Karpas-422 (cell line): ENCODE results near the gene PDE11A. TPM values are rescaled to one million over a fixed set of nuclear protein-coding genes. Genes with fewer than 3 reads are reported as not detected.

Experiments
- DNase-seq: peaks from one replicate; pipeline ENCODE4 v3.0.0-alpha.2; 2015
- H2AFZ ChIP-seq: fragments of 200-600 bp; sonication (generic); 2 replicates; pipeline ENCODE4 v1.6.1; 2014; ENCODE audit warnings: antibody characterized with exemption, low read length, mixed read lengths
- H3K27ac ChIP-seq: fragments of 200-600 bp; sonication (generic); 2 replicates; pipeline ENCODE4 v1.5.1; 2014; ENCODE audit warnings: mild to moderate bottlenecking, low read length, moderate library complexity
- H3K27me3 ChIP-seq: fragments of 200-600 bp; sonication (generic); 2 replicates; pipeline ENCODE4 v1.6.1; 2014; ENCODE audit warnings: low read length, mixed read lengths
- H3K36me3 ChIP-seq: fragments of 200-600 bp; sonication (generic); 2 replicates; pipeline ENCODE4 v1.6.1; 2014; ENCODE audit warnings: low read length, mixed read lengths; ENCODE audit not compliant: insufficient read depth
- H3K4me1 ChIP-seq: fragments of 200-600 bp; sonication (generic); 2 replicates; pipeline ENCODE4 v1.6.1; 2014; ENCODE audit warnings: mild to moderate bottlenecking, low read length, mixed read lengths
- H3K4me2 ChIP-seq: fragments of 200-600 bp; sonication (generic); 2 replicates; pipeline ENCODE4 v1.6.1; 2014; ENCODE audit warnings: low read length, low read depth, mild to moderate bottlenecking; ENCODE audit not compliant: poor library complexity, severe bottlenecking
- H3K4me3 ChIP-seq: fragments of 200-600 bp; sonication (generic); 2 replicates; pipeline ENCODE4 v1.5.1; 2014; ENCODE audit warnings: mild to moderate bottlenecking, antibody characterized with exemption, low read length, mixed read lengths
- H3K79me2 ChIP-seq: fragments of 200-600 bp; sonication (generic); 2 replicates; pipeline ENCODE4 v1.6.1; 2014; ENCODE audit warnings: mild to moderate bottlenecking, low read length, mixed read lengths
- H3K9ac ChIP-seq: fragments of 200-600 bp; sonication (generic); 2 replicates; pipeline ENCODE4 v1.6.0; 2014; ENCODE audit warnings: low read length
- H3K9me2 ChIP-seq: fragments of 200-600 bp; sonication (generic), shearing (Covaris generic); replicated peaks from 2 replicates; pipeline ENCODE4 v1.6.0; 2014; ENCODE audit warnings: mild to moderate bottlenecking, low read length, moderate library complexity; ENCODE audit not compliant: insufficient read depth
- H3K9me3 ChIP-seq: fragments of 300-700, 200-600 bp; sonication (generic); 2 replicates; pipeline ENCODE4 v1.6.1; 2014; ENCODE audit warnings: low read length, mixed read lengths
- H4K20me1 ChIP-seq: fragments of 200-600 bp; sonication (generic); 2 replicates; pipeline ENCODE4 v1.6.1; 2014; ENCODE audit warnings: mild to moderate bottlenecking, antibody characterized with exemption, low read length, low read depth; ENCODE audit not compliant: insufficient read depth
- total RNA-seq: library from RNA; depleted of rRNA; stranded (reverse); fragments of >200 nt; shearing (Covaris generic); gene quantifications from 2 replicates; pipeline ENCODE4 v1.2.3, GENCODE V29; 2014; ENCODE audit warnings: low replicate concordance

Gene PDE11A
- total RNA-seq, 1 experiment from 2014 or later: 0.52 TPM

DNA sequence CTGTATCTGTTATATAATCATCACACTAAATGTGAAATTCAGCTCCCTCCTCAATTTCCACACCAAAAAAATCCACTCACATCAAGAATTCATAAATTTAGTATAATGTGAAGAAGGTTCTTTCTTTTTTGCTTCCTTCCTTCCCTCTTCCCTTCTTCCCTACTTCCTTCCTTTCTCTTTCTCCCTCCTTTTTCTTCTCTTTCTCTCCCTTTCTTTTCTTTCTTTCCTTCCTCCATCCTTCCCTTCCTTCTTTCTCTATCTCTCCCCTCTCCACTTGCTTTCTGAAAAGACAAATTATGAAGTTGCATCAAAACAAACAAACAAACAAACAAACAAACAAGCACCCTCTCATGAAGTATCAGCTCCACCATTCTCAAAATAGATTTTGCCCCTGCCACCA is 290.0 kb downstream of the PDE11A start:
- no peaks in the 10 kb centered on the region for H3K27me3 ChIP-seq
- H3K9ac ChIP-seq: no peak overlapping the region

DNA sequence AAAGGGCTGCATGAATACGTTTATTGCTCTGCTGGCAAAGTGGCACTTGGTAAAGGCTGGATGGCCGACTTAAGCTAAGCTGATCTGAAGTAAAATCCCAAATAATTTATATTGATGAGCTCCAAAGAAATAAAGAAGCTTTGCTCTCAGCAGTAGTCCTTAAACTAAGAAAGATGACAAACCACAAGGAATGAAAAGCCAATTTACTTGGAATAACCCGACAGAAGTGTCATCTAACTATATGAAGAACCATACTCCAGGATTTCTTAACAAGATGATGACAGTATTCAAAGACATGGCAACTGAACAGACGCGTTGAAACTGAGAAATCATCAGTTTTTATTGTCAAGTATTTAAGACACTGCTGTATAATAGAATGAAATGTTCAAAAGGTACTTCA is 294.1 kb downstream of the PDE11A start:
- H3K9me3 ChIP-seq: no peaks in the 10 kb centered on the region
- H3K4me1 ChIP-seq: no peaks in the 10 kb centered on the region
- H3K9ac ChIP-seq: no peak overlapping the region
- H4K20me1 ChIP-seq: no peaks in the 10 kb centered on the region
- no peaks in the 10 kb centered on the region for H3K36me3 ChIP-seq
- H3K4me3 ChIP-seq: no peak overlapping the region
- H3K27me3 ChIP-seq: no peaks in the 10 kb centered on the region
- H3K27ac ChIP-seq: no peak overlapping the region
- H2AFZ ChIP-seq: no peak overlapping the region
- no peak overlapping the region for H3K4me2 ChIP-seq
- H3K79me2 ChIP-seq: no peaks in the 10 kb centered on the region
- H3K9me2 ChIP-seq: no peaks in the 10 kb centered on the region
- DNase-seq: no peak

More for the DNA sequence above, 290.0 kb downstream of the PDE11A start:
- no peak for DNase-seq
- Histone ChIP-seq H3K9me3 (no peaks in the 10 kb centered on the region), H3K27ac (no peak overlapping the region), H3K4me2 (no peak overlapping the region), H3K4me3 (no peak overlapping the region), H3K36me3 (no peaks in the 10 kb centered on the region), H2AFZ (no peak overlapping the region), H4K20me1 (no peaks in the 10 kb centered on the region), H3K79me2 (no peaks in the 10 kb centered on the region), H3K4me1 (no peaks in the 10 kb centered on the region), H3K9me2 (no peaks in the 10 kb centered on the region)

DNA sequence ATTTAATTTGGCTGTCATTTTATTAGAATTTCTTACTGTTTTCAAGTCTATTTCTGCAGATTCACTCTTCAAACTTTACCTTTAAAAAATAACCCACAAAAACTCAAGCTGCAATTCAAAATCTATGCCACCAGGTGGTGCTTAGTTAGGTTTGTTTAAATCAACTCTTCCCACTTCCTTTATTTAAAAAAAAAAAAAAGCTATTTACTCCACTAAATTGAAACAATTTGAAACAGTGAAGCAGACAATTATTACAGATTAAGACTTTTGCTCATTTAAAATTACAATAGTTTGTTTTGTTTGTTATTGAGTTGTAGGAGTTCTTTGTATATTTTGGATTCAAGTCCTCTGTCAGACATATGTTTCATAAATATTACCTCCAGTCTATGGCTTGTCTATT is 300.0 kb downstream of the PDE11A start:
- no peaks in the 10 kb centered on the region for H3K9me3 ChIP-seq
- H3K79me2 ChIP-seq: no peaks in the 10 kb centered on the region
- no peak overlapping the region for H3K27ac ChIP-seq
- no peaks in the 10 kb centered on the region for H4K20me1 ChIP-seq
- H3K36me3 ChIP-seq: no peaks in the 10 kb centered on the region
- peak; percentile 72 for DNase-seq
- no peaks in the 10 kb centered on the region for H3K9me2 ChIP-seq
- H2AFZ ChIP-seq: no peak overlapping the region
- no peak overlapping the region for H3K4me2 ChIP-seq
- H3K4me1 ChIP-seq: no peaks in the 10 kb centered on the region
- no peak overlapping the region for H3K9ac ChIP-seq
- H3K4me3 ChIP-seq: no peak overlapping the region
- H3K27me3 ChIP-seq: no peaks in the 10 kb centered on the region

DNA sequence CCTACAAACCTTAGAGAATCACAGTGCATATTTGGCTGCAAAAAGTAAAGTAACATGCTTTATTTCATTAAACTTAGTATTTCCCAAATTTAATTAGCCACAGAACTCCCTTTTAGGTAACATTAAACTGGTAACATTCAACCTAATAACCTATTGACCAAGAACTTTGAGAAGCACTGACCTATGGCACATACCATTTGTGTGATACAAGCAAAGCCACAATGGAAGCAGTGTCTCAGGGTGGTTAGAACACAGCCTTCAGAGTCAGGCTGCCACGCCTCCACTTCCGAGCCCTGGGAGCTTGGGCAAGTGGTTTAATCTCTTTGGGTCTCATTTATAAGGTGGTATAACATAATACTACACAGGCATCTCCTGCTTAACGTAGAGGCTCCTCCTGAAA is 301.4 kb downstream of the PDE11A start:
- Histone ChIP-seq H4K20me1 (no peaks in the 10 kb centered on the region), H3K9me2 (no peaks in the 10 kb centered on the region), H2AFZ (no peak overlapping the region), H3K36me3 (no peaks in the 10 kb centered on the region), H3K9me3 (no peaks in the 10 kb centered on the region), H3K4me1 (no peaks in the 10 kb centered on the region), H3K27ac (no peak overlapping the region), H3K4me2 (no peak overlapping the region), H3K79me2 (no peaks in the 10 kb centered on the region), H3K9ac (no peak overlapping the region), H3K4me3 (no peak overlapping the region), H3K27me3 (no peaks in the 10 kb centered on the region)
- DNase-seq: no peak

DNA sequence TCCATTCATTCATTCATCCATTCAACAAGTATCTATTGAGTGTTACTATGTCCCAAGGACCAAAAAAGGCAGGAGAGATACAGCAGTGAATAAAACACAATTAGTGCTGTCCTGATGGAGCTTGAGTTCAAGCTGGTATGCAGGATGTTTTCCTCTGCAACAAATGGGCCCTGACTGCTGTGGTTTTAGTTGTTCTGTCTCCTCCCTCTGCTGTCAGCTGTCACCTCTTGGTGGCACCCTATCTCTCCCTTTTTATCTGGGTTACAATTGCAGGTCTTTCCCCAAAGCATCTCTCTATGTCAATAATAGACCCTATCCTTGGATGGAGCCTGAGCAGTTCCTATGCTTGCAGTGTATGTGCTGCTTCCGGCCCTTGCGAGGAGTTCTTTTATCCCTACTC is 304.8 kb downstream of the PDE11A start:
- Histone ChIP-seq H3K9ac (no peak overlapping the region), H3K27me3 (no peaks in the 10 kb centered on the region), H3K9me3 (no peaks in the 10 kb centered on the region), H3K79me2 (no peaks in the 10 kb centered on the region), H4K20me1 (no peaks in the 10 kb centered on the region), H3K9me2 (no peaks in the 10 kb centered on the region), H3K4me2 (no peak overlapping the region), H3K4me1 (no peaks in the 10 kb centered on the region), H3K27ac (no peak overlapping the region), H3K4me3 (no peak overlapping the region), H3K36me3 (no peaks in the 10 kb centered on the region), H2AFZ (no peak overlapping the region)
- no peak for DNase-seq

DNA sequence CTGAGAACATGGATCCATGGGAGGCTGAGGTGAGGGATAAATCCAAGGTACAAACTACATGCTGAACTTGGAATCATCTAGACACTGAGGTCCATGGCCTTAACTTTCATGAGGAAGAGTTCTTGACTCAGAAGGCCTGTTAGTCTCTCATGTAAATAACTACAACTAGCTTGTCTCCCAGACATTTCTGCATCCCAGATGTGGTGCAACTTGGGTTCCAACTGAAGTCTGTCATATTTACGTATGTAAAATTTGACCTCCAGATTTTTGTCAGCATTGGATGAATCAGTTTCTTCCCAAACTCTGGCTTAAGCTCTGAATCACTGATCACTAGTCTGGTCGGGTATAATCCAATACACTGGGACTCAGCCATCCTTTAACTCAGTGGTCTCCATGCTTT is 306.9 kb downstream of the PDE11A start:
- DNase-seq: no peak

DNA sequence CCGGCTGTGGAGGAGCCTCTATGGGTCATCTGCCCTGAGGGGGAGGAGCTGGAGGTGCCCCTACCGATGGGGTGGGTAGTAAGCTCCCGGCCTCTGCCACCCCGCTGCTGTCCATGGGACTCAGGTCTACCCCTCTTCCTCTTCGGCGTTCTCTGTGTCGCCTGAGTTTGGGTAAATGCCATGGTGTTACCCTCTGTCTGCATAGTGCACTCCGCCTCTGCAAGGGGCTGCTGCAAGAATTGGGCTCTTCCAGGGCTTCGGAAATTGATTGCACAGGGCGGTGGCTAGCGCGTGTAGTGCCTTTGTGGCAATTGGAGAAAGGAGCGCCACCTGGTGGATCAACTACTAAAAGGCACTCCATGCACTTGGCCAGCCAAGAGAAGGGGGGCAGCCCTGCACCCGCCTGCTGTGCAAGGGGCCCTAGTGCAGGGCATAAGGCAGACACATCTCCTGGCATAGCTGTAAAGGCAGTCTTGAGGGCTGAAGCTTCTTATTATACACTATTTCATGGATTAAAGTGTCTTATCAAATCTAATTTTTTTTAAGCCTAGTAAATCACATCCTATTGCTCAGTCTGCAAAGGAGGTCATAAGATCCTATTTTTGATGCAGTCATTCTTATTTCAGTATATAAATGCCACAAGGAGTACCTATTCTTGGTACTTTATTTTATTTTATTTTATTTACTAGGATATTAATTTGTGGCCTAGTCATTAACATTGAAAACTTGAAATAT is 308.9 kb downstream of the PDE11A start:
- Histone ChIP-seq H3K9me3 (no peaks in the 10 kb centered on the region), H3K4me3 (no peak overlapping the region), H3K27ac (no peak overlapping the region), H3K79me2 (no peaks in the 10 kb centered on the region), H4K20me1 (no peaks in the 10 kb centered on the region), H3K9ac (no peak overlapping the region), H3K27me3 (no peaks in the 10 kb centered on the region), H2AFZ (no peak overlapping the region; the same call in 1 of the 2 replicates), H3K4me1 (no peaks in the 10 kb centered on the region), H3K36me3 (no peaks in the 10 kb centered on the region), H3K9me2 (no peaks in the 10 kb centered on the region), H3K4me2 (no peak overlapping the region)
- DNase-seq: peak; percentile 89

More for the DNA sequence above, 306.9 kb downstream of the PDE11A start:
- H3K9ac ChIP-seq: no peak overlapping the region
- no peaks in the 10 kb centered on the region for H3K79me2 ChIP-seq
- H3K27ac ChIP-seq: no peak overlapping the region
- H3K4me3 ChIP-seq: no peak overlapping the region
- no peaks in the 10 kb centered on the region for H3K36me3 ChIP-seq
- no peaks in the 10 kb centered on the region for H3K4me1 ChIP-seq
- H2AFZ ChIP-seq: no peak overlapping the region
- no peaks in the 10 kb centered on the region for H3K27me3 ChIP-seq
- no peak overlapping the region for H3K4me2 ChIP-seq
- H3K9me2 ChIP-seq: no peaks in the 10 kb centered on the region
- no peaks in the 10 kb centered on the region for H4K20me1 ChIP-seq
- no peaks in the 10 kb centered on the region for H3K9me3 ChIP-seq

DNA sequence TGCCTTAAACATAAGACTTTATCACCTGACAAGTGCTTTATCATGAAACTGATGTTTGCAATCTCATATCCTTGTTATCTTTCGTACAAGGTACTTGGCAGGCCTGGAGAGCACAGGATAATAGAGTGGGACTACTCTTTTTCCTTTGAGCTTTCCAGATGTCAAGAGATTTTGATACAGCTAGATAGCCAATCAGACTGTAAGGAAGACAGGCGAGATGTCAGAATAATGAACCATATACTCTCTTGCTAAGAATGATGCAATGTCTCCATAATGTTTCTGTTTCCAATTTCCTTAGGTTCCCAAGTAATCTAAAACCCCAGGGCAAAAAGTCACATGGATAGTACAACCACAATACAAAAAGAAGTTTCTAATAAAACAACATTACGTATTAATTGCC is 313.1 kb downstream of the PDE11A start:
- Histone ChIP-seq H3K79me2 (no peaks in the 10 kb centered on the region), H3K9me3 (no peaks in the 10 kb centered on the region), H2AFZ (no peak overlapping the region), H3K4me2 (no peak overlapping the region), H3K36me3 (no peaks in the 10 kb centered on the region), H3K9me2 (no peaks in the 10 kb centered on the region), H4K20me1 (no peaks in the 10 kb centered on the region), H3K27me3 (no peaks in the 10 kb centered on the region), H3K4me3 (no peak overlapping the region), H3K9ac (no peak overlapping the region), H3K4me1 (peaks cover 1% of the 10 kb centered on the region), H3K27ac (no peak overlapping the region)
- no peak for DNase-seq
